KG1 (cell line): Measurements from ENCODE around the gene TRIM22.
"Not testable (repeated sequence)": the region's sequence is repeated elsewhere in the genome, so short reads cannot be mapped to it uniquely, and the experiment has no call there.

ENCODE experiments used
- DNase-seq: peaks from one replicate; lab custom pipeline; 2025; lab: John Stamatoyannopoulos, UW

Gene TRIM22

DNA sequence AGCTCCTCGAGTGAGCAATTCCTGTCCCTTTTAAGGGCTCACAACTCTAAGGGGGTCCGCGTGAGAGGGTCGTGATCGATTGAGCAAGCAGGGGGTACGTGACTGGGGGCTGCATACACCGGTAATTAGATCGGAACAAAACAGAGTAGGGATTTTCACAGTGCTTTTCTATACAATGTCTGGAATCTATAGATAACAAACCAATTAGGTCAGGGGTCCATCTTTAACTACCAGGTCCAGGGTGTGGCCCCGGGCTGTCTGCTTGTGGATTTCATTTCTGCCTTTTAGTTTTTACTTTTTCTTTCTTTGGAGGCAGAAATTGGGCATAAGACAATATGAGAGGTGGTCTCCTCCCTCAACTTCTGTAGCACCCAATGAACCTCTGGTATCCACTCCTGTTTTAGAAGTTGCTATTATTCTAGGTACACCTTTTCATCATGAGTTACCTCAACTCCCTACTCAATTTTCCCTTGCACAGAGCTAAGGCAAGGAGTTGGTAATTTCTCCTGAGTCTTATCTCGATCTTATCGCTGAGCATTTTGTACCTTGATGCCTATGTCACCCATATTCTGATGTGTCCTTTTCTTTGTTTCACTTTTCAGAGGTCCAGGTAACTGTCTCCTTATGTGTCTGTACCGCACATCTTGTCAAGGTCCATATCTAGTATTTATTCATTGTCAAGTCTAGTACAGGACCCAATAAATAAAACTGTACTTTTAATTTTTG lies 1.8 kb downstream of the TRIM22 start:
- not testable (repeated sequence) for DNase-seq

DNA sequence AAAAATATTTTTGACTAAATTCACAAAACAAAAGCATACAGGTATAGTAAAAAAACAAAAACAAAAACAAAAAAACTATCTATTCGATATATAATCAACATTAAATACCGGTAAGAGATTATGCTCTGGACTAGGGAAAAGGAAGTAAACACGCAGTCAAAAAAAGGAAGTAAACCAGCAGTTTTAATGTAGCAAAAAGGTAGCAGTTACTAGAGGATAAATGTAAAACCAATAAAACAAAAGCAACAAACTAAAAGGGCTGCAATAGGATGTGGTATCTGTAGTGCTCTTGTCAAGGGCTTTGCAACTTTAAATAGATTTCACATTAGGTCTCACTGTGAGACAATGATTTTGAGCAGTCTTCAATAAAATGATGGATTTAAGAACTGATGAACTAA lies 2.4 kb downstream of the TRIM22 start:
- no peak for DNase-seq

DNA sequence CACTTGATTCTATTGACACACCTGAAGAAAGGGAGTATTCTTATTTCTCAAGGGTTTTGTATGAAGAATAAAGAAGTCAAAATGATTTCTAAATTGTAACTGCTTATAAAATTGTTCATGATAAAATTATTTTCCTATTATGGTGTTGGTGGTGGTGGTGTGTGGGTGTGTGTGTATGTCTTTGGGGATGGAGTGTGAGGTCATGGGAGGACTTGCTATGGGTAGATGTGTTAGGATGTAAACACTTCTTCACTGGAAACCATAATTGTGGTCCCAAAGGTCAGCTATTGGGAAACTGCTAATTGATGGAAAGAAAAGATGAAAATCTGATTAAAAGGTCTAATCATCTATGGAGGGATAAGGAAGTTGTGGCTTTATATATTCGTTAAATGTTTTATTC lies 5.1 kb downstream of the TRIM22 start:
- no peak for DNase-seq

DNA sequence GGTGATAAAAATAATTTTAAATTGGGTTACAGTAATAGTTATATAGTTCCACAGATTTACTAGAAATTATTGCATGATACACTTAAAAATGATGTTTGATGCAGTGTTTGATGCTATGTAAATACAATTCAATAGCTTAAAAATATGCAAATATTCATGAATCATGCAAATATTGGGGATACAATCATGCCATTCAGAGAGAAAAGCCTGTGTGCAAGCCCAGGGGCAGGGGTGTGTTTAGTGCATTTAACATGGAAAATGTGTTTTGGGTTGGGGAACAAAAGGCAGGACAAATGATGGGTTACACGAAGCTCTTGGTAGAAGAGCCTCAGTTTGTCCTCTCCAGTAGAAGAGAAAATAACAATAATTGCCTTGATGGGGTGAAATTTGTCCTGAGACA lies 6.0 kb downstream of the TRIM22 start:
- DNase-seq = no peak

DNA sequence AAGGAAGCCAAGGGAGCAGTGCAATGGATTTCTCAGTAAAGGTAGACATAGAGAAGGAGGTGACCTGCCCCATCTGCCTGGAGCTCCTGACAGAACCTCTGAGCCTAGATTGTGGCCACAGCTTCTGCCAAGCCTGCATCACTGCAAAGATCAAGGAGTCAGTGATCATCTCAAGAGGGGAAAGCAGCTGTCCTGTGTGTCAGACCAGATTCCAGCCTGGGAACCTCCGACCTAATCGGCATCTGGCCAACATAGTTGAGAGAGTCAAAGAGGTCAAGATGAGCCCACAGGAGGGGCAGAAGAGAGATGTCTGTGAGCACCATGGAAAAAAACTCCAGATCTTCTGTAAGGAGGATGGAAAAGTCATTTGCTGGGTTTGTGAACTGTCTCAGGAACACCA lies 6.6 kb downstream of the TRIM22 start:
- no peak for DNase-seq

DNA sequence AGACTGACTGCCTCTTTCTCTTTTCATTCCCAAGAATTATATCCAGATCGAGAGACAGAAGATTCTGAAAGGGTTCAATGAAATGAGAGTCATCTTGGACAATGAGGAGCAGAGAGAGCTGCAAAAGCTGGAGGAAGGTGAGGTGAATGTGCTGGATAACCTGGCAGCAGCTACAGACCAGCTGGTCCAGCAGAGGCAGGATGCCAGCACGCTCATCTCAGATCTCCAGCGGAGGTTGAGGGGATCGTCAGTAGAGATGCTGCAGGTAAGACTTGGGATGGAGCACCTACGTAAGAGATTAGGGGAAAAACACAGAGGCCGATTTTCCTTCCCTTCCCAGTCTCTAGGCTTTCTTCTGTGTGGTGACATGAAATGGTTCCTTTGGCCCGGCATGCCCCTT lies 8.7 kb downstream of the TRIM22 start:
- DNase-seq = no peak

DNA sequence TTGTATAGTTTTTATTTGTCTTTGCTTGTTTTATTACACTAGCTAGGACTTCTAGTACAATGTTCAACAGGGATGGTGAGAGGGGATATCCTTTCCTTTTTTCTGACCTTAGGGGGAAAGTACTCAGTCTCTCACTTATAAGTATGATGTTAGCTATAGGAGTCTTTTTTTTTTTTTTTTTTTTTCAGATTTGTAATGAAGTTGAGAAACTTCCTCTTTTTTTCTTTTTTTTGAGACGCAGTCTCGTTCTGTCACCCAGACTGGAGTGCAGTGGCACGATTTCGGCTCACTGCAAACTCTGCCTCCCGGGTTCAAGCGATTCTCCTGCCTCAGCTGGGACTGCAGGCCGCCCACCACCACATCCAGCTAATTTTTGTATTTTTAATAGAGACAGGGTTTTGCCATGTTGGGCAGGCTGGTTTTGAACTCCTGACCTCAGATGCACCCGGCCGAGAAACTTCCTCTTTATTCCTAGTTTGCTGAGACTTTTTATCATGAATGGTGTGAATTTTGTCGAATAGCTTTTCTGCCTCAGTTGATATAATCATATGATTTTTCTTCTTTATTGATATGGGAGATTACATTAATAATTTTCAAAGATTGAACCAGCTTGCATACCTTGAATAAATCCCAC lies 10.9 kb downstream of the TRIM22 start:
- DNase-seq = no peak

DNA sequence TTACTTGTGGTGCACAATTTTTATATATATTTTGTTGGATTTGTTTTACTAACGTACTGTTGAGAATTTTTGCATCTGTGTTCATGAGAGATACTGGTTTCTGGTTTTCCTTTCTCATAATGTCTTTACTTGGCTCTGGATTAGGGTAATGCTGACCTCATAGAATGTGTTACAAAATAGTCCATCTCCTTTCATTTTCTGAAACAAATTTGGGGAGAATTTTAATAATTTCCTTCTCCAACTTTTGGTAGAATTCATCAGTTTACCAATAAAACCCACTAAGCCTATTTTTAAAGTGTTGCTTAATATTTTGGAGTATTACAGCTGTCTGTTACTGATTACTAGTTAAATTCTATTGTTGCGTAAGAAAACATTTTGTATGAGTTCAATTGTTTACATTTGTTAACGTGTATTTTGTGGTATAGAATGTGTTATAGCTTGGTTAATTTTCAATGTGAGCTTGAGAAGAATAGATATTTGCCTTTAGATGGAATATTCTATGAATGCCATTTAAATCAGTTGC lies 11.5 kb downstream of the TRIM22 start:
- no peak for DNase-seq

DNA sequence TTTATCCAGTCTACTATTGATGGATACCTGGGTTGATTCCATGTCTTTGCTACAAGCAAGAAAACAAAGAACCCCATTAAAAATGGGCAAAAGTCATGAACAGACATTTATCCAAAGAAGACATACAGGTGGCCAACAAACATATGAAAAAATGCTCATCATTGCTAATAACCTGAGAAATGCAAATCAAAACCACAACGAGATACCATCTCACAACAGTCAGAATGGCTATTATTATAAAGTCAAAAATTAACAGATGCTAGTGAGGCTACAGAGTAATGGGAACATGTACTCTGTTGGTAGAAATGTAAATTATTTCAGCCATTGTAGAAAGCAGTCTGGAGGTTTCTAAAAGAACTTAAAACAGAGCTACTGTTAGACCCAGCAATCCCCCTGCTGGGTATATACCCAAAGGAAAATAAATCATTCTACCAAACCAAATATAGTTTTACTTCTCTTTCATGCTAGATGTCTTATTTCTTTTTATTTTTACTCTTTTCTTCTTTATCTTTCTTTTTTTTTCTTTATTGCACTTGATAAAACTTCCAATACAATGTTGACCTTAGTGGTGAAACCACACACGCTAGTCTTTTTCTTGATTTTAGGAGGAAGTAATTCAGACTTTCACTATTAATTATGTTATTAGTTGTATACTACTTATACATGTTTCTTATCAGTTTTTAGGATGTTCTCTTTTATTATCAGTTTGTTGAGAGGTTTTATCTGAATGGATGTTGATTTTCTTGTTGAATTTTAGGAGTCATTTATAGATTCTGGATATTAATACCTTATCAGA lies 14.3 kb downstream of the TRIM22 start:
- DNase-seq = no peak

DNA sequence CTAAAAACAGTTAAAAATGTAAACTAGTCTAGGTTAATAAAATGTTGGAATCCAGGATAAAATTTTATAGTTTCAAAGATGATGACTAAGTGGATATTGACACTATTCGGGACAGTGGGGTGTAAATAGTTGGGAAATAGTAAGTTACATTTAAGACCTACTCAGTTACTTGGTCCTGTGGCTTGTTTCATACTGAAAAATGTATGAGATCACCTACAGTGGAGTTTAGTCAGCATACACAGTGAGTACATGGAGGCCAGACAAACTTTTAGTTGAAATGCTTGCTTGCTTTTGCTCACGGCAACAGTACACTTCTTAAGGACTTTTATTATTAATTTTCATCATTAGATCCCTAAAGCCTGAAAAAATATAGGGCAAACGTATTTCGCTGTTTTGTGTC lies 16.1 kb downstream of the TRIM22 start:
- no peak for DNase-seq

DNA sequence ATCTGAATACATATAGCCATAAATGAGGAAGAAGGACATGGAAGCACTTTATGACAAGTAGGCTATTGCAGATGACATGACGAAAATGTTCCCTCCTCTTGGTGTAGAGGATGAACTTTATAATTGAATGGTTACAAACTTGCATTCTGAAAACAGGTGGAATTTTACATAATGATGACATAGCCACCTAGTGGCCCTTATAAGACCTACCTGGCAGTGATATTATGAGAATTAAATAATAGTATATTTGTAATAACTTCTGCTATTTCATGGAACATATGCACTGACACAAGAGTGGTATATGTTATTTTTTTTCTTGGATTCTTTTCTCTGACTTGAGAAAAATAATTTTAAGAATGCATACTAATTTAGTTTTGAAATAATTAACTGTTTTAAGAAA lies 22.9 kb downstream of the TRIM22 start:
- DNase-seq = no peak

DNA sequence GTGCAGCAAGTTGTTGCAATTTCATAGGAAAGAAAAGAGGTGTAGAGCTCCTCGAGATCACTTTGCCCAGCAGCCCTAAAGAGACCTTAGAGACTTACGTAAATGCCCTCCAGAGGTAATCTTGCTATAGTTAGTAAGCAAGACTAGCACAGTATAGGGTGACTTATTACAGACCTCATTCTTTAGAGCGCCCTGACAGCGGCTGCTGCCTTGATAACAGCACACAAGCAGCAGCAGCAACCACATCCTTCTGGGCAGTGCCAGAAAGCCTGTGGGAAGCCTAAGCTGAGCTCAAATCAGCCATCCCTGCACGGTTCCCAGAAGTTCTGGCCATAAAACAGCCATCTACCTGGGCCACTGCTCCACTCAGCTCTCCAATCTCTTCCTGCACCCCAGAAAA lies 24.1 kb downstream of the TRIM22 start:
- no peak for DNase-seq

DNA sequence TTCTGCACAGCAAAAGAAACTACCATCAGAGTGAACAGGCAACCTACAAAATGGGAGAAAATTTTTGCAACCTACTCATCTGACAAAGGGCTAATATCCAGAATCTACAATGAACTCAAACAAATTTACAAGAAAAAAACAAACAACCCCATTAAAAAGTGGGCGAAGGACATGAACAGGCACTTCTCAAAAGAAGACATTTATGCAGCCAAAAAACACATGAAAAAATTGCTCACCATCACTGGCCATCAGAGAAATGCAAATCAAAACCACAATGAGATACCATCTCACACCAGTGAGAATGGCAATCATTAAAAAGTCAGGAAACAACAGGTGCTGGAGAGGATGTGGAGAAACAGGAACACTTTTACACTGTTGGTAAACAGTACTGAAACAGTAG lies 26.9 kb downstream of the TRIM22 start:
- not testable (repeated sequence) for DNase-seq

DNA sequence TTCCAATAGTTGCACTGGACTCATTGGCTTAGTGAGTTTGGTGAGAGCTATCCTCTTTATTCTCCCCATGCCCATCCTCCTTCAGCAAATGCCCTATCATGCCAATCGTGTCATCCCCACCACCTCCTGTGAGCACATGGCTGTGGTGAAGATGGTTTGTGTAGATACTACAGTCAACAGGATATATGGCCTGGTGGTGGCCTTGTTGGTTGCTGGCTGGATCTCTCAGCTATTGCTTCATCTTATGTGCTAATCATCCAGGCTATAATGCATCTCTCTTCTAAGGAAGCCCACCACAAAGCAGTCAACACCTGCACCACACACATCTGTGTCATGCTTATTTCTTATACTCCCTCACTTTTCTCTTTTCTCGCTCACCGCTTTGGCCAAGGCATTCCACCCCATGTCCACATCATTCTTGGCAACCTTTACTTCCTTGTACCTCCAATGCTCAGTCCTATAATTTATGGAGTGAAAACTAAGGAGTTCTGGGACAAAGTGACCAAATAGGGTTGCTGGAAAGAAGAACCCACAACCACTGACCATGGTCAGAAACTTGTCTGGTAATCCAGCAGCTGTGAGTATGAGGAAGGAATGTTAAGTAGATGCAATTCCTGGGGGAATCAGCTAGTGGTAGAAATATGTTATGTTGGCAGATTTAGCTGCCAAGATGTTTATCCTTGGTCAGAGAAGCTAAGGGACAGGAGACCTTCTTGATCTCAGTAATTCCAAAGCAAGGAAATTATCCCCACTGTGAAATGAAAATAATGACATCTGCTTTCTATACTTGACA lies 30.3 kb downstream of the TRIM22 start:
- no peak for DNase-seq

DNA sequence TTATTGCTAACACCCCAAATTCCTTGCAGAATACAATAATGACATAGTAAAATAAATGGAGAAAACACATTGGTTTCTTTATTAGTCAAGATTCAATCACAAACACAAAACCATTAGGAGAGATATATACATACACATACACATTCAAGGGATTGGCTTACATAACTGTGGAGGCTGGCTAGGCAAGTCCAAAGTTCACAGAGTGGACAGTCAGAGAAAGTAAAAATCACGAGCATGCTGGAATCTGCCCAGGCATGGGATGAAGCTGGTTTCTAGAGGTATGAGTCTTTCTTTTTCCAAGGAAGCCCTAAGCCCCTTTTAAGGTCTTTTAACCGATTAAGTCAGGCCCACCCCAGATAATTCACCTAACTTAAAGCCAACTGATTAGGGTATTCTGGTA lies 33.0 kb downstream of the TRIM22 start:
- DNase-seq = no peak

DNA sequence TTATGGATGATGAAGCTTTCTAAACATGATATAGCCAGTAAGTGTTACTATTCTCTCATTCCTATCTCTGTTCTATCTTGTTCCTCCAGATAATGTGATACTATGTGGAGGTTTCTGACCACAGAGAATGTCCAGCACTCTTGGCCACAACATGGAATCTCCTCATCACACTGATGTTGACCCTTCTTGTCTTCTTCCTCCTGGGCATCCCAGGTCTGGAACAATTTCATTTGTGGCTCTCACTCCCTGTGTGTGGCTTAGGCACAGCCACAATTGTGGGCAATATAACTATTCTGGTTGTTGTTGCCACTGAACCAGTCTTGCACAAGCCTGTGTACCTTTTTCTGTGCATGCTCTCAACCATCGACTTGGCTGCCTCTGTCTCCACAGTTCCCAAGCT lies 36.8 kb downstream of the TRIM22 start:
- DNase-seq = no peak

DNA sequence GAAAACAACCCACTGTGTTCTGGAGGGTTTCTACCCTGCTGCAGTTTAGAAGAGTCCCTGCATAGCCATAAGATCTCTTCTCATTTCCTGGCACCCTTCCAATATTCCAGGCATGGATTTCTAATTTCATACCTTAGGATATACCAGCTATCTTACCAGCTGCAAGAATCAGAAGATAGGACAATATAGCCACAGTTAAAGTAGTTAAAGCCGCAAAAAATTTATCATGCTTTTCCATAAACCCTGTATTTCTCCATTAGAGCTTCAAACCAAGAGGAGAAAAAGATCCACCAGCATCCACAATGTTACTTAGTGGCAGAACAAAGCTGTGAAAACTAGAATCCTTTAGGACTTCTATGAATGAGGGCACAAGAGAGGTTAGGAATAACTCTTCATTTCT lies 38.1 kb downstream of the TRIM22 start:
- no peak for DNase-seq

DNA sequence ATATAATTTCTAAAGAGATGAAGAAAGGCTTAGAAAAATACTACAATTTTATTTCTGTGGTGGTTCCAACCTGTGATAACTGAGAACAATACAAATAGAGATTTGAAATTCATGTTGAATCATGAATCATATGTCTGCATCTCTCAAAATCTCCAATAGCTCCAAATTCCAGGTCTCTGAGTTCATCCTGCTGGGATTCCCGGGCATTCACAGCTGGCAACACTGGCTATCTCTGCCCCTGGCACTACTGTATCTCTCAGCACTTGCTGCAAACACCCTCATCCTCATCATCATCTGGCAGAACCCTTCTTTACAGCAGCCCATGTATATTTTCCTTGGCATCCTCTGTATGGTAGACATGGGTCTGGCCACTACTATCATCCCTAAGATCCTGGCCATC lies 46.8 kb downstream of the TRIM22 start, which contains the start of gene OR56B1:
Gene OR56B1, plus strand, starts transcription at position 53 of the 400 bp plus-strand sequence. Its CDS starts 69 bp downstream, at position 122.
- no peak for DNase-seq

DNA sequence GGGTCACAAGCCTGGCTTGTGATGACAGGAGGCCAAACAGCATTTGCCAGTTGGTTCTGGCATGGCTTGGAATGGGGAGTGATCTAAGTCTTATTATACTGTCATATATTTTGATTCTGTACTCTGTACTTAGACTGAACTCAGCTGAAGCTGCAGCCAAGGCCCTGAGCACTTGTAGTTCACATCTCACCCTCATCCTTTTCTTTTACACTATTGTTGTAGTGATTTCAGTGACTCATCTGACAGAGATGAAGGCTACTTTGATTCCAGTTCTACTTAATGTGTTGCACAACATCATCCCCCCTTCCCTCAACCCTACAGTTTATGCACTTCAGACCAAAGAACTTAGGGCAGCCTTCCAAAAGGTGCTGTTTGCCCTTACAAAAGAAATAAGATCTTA lies 47.5 kb downstream of the TRIM22 start:
- DNase-seq = no peak

DNA sequence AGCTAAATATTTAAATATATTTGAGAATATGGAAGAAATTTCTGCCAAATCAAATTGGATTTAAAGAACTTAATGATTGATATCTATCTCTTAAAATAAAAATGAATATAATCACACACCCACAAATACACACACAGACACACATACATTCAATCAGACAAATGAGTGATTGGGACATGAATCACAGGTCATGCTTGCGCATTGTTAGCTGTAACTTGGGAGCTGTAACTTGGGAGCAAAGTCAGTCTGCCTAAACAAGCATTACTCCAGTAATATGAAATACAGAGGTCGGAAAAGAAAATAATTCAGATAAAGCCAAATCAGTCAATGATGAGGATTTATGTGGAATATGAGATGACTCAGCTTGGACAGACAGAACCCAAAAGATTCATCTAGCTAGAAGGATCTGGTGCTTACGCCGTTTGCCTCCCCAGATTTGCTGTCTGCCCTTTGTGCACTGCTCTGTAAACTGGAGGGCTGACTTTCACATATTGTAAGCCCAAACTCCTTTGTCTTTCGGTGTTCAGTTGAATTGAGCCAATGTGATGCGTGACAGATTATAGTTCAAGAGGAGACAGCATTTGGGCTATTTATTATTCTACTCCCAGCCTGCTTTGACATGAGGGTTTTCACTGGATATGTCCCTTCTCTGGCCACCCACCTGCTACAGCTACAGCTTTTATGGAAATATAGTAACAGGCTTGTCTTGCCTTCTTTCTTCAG lies 48.2 kb downstream of the TRIM22 start:
- DNase-seq = no peak

DNA sequence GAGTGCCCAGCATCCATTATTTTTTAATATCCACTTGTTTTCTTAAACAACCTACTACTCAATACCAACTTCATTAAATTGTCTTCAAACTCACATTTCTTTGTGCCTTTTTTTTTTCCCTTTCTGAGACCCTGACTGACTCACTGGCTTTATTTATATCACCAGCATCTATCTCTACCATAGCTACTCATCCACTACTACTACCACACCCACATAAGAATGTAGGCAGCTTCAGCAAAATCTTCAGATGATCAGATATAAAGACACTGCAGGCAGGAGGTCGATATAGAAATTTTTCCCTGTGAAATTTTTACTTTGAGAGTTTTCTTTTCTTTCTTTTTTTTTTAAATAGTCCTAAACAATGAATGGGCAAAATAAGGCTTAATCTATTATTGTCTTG lies 48.8 kb downstream of the TRIM22 start:
- no peak for DNase-seq
